Subcutaneous abdominal adipose tissue (tissue), 5 donors: ENCODE results near the gene DST.

Experiments used
- H3K27ac ChIP-seq: one replicate; pipeline ENCODE4 v1.7.0; 2013; ENCODE audit warnings: low read depth, mild to moderate bottlenecking, inconsistent platforms, low read length, moderate library complexity
- H3K27me3 ChIP-seq, 5 donors: one replicate each; pipeline ENCODE4 v1.7.0; 2013; ENCODE audit warnings: low read length in 5 of 5, inconsistent platforms in 1 of 5; ENCODE audit not compliant: control insufficient read depth in 5 of 5, insufficient read depth in 4 of 5
- H3K36me3 ChIP-seq, 5 donors: one replicate each; pipeline ENCODE4 v1.7.0; 2013; ENCODE audit warnings: low read length in 5 of 5; ENCODE audit not compliant: control insufficient read depth in 5 of 5, insufficient read depth in 5 of 5
- H3K4me1 ChIP-seq, 5 donors: one replicate each; pipeline ENCODE4 v1.7.0; 2013; ENCODE audit warnings: low read length in 5 of 5, mild to moderate bottlenecking in 3 of 5, moderate library complexity in 1 of 5; ENCODE audit not compliant: control insufficient read depth in 5 of 5, insufficient read depth in 5 of 5
- H3K4me3 ChIP-seq, 5 donors: one replicate each; pipeline ENCODE4 v1.7.0; 2013; ENCODE audit warnings: low read length in 5 of 5, low read depth in 1 of 5
- H3K9ac ChIP-seq, 5 donors: one replicate each; pipeline ENCODE4 v1.7.0; 2013; ENCODE audit warnings: low read length in 5 of 5, mild to moderate bottlenecking in 4 of 5, moderate library complexity in 3 of 5
- H3K9me3 ChIP-seq, 5 donors: one replicate each; pipeline ENCODE4 v1.7.0; 2013; ENCODE audit warnings: low read length in 5 of 5; ENCODE audit not compliant: control insufficient read depth in 5 of 5
- donor health status: healthy.
- donor health status: healthy.
- donor health status: healthy.
- donor health status: healthy.
- donor health status: healthy.

DST gene

DNA sequence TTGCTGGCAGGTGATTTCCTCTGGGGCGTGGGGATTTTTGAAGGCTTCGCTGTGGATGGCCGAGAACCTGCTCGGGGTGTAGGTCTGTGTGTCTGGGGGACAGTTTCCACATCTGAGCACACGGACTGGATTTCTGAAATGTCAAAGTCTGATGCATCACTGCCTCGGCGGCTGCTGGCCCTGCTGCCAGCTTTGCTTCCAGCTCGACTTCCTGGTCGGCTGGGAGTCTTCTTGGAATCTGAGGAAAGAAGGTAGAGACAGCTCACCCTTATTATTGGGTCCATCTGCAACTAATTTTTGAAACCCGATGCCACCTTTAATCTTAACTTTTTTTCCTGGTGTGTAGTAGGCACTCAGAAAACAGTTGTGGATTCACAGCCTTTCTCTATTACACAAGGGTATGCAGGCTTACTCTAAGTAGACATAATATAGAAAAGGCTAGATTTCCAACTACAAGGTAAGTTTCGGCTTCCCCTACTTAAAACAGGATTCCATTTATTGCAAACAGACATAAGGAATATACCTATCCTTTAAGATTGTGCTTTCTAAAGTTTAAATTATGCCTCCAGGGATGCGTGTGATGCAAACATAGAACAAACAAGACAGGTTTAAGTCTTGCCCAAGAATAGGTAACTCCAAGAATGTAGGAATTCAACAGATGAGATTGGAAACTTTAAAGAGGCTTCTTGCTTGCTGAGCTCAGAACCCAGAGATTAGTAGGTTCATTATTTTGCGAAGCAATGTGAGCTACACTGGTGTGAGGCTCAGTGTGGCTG lies 183.5 kb downstream of the DST start:
- no peaks in the 10 kb centered on the region for H3K9me3 ChIP-seq
- no peak overlapping the region for H3K27ac ChIP-seq
- no peak overlapping the region for H3K9ac ChIP-seq
- H3K4me3 ChIP-seq = no peak overlapping the region
- peaks cover 44 to 63% (median 54%) of the 10 kb centered on the region in 5 donors for H3K36me3 ChIP-seq
- no peaks in the 10 kb centered on the region for H3K4me1 ChIP-seq
- H3K27me3 ChIP-seq = no peaks in the 10 kb centered on the region

- Histone ChIP-seq H3K4me1 (no peaks in the 10 kb centered on the region), H3K9me3 (no peaks in the 10 kb centered on the region), H3K27me3 (no peaks in the 10 kb centered on the region), H3K4me3 (no peak overlapping the region), H3K9ac (no peak overlapping the region), H3K27ac (no peak overlapping the region), H3K36me3 (peaks cover 41 to 55% (median 48%) of the 10 kb centered on the region in 5 donors)
These were observed 184.3 kb downstream of the DST start for GRCh38 chr6:56458324-56458884.

DNA sequence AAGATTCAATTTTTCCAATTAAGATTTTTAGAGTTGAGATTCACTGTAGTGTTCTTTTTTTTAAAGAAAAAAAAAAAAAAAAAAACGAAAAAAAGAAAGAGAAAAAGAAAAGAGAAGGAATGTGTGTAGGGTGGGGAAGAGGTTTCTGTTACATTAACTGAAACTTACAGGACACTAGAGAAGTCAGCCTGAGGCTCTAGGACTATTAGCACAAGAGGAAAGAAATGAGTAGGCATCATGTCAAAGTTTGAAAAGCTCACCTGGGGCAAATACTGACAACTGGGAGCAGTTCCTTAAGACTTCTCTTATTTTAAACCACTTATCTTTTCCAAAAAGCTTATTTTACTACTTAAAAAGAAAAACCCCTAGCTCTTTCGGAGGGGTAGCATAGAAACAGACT lies 185.9 kb downstream of the DST start:
- Histone ChIP-seq H3K27me3 (no peaks in the 10 kb centered on the region), H3K36me3 (peaks cover 31 to 41% (median 35%) of the 10 kb centered on the region in 5 donors), H3K4me3 (no peak overlapping the region), H3K4me1 (no peaks in the 10 kb centered on the region), H3K9me3 (no peaks in the 10 kb centered on the region), H3K9ac (no peak overlapping the region), H3K27ac (no peak overlapping the region)

DNA sequence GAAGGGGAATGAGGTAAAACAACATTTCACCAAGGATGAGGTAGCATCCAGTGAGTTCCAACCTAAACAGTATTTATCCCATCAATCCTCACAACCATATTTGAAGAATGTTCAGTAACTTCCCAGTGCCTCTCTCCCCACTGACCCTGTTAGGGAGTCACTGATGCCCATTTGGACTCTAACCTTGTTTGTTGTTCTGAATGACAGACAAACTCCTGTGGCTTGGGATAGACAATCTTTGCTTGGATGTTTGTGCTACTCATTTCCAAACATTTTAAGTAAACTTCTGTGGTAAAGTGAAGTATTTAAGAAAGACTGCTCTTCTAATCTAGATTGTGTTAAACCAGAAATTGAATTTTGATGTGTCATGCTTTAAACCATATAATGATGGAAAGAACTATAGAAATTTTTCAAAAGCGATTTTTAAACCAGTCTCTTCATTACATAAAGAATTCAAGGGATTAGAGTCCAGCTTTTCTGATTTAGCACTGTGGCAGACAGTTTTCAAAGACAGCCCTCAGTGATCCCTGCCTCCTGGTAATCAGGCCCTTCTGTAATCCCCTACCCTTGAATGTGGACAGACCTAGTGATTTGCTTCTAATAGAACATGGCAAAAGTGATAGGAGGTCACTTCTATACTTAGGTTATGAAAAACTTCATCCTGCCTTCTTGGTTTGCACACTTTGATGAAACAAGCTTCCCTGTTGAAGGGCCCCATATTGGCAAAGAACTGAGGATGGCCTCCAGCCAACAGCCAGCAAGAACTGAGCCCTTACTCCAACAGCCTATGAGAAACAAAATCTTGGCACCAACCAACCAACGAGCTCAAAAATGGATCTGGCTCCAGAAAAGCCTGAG lies 191.6 kb downstream of the DST start:
- peaks cover 0 to 3% (median 2%) of the 10 kb centered on the region in 5 donors for H3K36me3 ChIP-seq
- H3K4me1 ChIP-seq = peaks cover 0 to 5% (median 3%) of the 10 kb centered on the region in 5 donors
- no peak overlapping the region for H3K4me3 ChIP-seq
- no peaks in the 10 kb centered on the region for H3K27me3 ChIP-seq
- H3K9me3 ChIP-seq = no peaks in the 10 kb centered on the region
- no peak overlapping the region for H3K27ac ChIP-seq
- H3K9ac ChIP-seq = no peak overlapping the region

- Histone ChIP-seq H3K9ac (no peak overlapping the region), H3K9me3 (no peaks in the 10 kb centered on the region), H3K4me1 (peaks cover 0 to 8% (median 3%) of the 10 kb centered on the region in 5 donors), H3K36me3 (peaks cover 0 to 3% (median 0%) of the 10 kb centered on the region in 5 donors), H3K27me3 (no peaks in the 10 kb centered on the region), H3K27ac (no peak overlapping the region), H3K4me3 (no peak overlapping the region)
These were observed 192.3 kb downstream of the DST start for GRCh38 chr6:56450376-56450775.

DNA sequence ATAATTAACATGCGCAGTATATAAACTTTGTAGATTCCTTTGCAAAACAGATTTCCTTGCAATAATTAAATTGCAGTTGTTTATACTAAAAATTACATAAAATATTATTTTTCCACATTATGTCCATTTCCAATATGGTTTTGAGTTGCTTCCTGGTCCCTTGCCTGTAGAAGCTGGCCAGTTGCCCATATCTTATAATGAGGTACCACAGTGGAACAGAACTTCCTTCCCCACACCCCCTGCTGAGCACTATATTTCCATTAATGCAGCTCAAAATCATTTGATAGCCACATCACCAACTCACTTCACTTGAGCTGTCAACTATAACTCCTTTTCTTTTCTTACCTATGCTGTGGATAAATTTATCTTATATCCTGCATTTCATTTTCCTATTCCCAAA lies 194.6 kb downstream of the DST start:
- H3K27me3 ChIP-seq = no peaks in the 10 kb centered on the region
- H3K9ac ChIP-seq = no peak overlapping the region
- H3K4me3 ChIP-seq = no peak overlapping the region
- no peaks in the 10 kb centered on the region for H3K9me3 ChIP-seq
- peaks cover 0 to 8% (median 3%) of the 10 kb centered on the region in 5 donors for H3K4me1 ChIP-seq
- H3K27ac ChIP-seq = no peak overlapping the region
- H3K36me3 ChIP-seq = no peaks in the 10 kb centered on the region

DNA sequence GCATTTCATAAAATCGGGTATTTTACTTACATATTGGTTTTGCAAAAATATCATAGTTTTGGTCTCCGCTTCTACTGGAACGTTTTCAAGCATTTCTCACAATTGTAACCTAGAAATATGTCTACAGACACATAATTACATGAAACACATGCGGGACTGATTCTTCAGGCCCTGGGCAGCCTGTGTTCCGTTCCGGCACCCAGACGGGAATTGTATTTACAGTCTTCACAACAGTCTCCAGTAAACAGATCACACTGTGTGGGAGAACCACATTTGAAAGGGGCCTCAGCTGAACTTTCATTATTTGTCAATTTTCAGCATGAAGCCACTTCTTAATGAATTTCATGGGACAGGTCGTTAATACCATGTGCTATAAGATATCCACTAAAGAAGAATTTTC lies 196.9 kb downstream of the DST start:
- Histone ChIP-seq H3K9ac (no peak overlapping the region), H3K9me3 (no peaks in the 10 kb centered on the region)

GRCh38 chr6:56444855-56445254 lies 197.8 kb downstream of the DST start:
- Histone ChIP-seq H3K36me3 (no peaks in the 10 kb centered on the region), H3K27me3 (no peaks in the 10 kb centered on the region), H3K27ac (no peak overlapping the region), H3K9ac (no peak overlapping the region), H3K4me3 (no peak overlapping the region), H3K4me1 (peaks cover 0 to 8% (median 0%) of the 10 kb centered on the region in 5 donors), H3K9me3 (peaks cover 0 to 2% (median 1%) of the 10 kb centered on the region in 5 donors)

More for the DNA sequence above, 196.9 kb downstream of the DST start:
- Histone ChIP-seq H3K27me3 (no peaks in the 10 kb centered on the region), H3K27ac (no peak overlapping the region), H3K4me1 (peaks cover 0 to 8% (median 0%) of the 10 kb centered on the region in 5 donors), H3K4me3 (no peak overlapping the region), H3K36me3 (no peaks in the 10 kb centered on the region)

GRCh38 chr6:56440551-56440981 lies 202.1 kb downstream of the DST start:
- Histone ChIP-seq H3K36me3 (no peaks in the 10 kb centered on the region), H3K9me3 (peaks cover 0 to 8% (median 5%) of the 10 kb centered on the region in 5 donors), H3K9ac (no peak overlapping the region), H3K4me1 (peaks cover 0 to under 1% (median 0%) of the 10 kb centered on the region in 5 donors), H3K27me3 (no peaks in the 10 kb centered on the region), H3K4me3 (no peak overlapping the region), H3K27ac (no peak overlapping the region)
